ENCODE data around the gene APLN. TPM values are rescaled to one million over a fixed set of nuclear protein-coding genes. Genes with fewer than 3 reads are reported as not detected.

APLN gene, protein sequence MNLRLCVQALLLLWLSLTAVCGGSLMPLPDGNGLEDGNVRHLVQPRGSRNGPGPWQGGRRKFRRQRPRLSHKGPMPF
- under 1 TPM in 2 of 4 donors, not detected in 2; 0.20 to 0.22 TPM for total RNA-seq

DNA sequence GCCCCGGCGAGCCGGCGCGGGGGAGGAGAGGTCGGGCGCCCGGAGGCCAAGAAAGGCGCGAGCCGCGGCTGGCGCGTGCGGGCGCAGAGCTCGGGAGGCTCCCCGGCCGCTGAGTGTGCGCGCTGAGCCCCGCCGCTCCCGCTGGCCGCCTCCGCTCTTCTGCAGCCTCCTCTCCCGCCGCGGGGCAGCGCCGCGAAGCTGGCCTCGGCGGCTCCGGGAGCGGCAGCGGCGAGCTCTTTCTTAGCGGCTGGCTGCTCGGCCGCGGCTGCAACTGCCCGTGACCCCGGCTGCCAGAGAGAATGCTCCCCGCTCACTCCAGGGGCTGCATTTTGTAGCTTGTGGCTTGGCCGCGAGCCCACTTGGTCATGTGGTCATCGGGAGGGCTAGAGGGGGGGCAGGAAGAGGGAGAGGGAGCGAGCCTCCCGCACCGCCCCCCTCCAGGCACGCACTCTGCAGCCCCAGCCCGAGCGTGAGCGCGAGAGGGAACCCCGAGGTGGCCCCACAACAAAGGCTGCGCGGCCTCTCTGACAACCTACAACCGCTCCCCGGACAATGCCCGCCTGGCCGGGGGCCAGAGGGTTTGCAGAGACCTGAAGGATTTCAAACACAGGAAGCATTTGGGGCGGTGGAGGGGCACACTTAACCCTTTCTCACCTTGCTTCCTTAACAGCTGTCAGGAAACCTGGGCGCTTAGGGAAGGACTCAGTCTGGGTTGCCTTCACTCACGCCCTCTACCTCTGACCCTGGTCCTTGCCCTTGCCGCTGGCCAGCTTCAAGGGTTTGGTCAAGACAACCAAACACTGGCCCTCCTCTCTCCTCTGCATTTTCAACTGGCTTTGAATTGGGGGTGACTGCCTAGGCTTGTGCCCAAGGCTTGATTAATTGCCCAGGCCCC, at the start of gene APLN:
APLN (minus strand) TSS at position 305 of the 895 bp plus-strand sequence. CDS start 326 bp downstream, outside the sequence.
- peak; percentile 16 to 24 for DNase-seq
- intact Hi-C loops (cut with DNase I) = no loop called here
- Histone ChIP-seq H3K9me3 (no peaks in the 10 kb centered on the region), H3K36me3 (no peaks in the 10 kb centered on the region), H3K27me3 (no peaks in the 10 kb centered on the region), H3K4me3 (replicated peaks in 1 of 3) (peak within 1 kb of the TSS in 1 of 3 donors; percentile 22), H3K4me1 (peaks cover 0 to 5% of the 10 kb centered on the region in 2 donors), H3K27ac (no peak within 1 kb of the TSS)
- 25% methylated on average over 3 of the region's 67 CpGs; no CpG with 5 or more reads in 1 of the 2 donors for WGBS, 2 donors
- no peak for TF ChIP-seq POLR2A (IDR thresholded peaks at IDR 0.05)
- TF ChIP-seq, protein P1, sequence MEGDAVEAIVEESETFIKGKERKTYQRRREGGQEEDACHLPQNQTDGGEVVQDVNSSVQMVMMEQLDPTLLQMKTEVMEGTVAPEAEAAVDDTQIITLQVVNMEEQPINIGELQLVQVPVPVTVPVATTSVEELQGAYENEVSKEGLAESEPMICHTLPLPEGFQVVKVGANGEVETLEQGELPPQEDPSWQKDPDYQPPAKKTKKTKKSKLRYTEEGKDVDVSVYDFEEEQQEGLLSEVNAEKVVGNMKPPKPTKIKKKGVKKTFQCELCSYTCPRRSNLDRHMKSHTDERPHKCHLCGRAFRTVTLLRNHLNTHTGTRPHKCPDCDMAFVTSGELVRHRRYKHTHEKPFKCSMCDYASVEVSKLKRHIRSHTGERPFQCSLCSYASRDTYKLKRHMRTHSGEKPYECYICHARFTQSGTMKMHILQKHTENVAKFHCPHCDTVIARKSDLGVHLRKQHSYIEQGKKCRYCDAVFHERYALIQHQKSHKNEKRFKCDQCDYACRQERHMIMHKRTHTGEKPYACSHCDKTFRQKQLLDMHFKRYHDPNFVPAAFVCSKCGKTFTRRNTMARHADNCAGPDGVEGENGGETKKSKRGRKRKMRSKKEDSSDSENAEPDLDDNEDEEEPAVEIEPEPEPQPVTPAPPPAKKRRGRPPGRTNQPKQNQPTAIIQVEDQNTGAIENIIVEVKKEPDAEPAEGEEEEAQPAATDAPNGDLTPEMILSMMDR (IDR thresholded peaks at IDR 0.05) = no peak

DNA sequence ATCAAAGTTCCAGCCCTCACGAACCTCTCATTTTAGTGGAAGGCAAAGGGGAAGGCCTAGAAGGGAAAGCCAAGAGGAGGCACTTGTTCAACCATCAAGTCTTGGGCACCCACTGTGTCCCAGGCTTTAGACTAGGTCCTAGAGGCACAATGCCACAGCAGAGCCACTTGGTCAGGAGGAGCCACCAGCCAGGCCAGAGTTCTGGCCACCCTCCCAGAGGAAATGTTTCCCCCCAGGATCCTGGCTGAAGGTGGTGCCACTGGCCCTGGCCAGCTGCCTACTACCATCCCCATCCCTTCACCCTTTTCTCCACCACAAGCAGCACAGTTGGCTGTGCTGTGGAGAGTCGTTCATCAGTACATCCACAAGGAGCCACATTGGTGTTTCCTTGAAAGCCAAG, 49.7 kb upstream of the APLN start:
- intact Hi-C loops (cut with DNase I) = no loop called here
- Histone ChIP-seq H3K27ac (no peak overlapping the region), H3K27me3 (no peaks in the 10 kb centered on the region), H3K4me1 (peaks cover 0 to 3% of the 10 kb centered on the region in 2 donors), H3K4me3 (replicated peaks in 1 of 3) (no peak overlapping the region), H3K36me3 (no peaks in the 10 kb centered on the region), H3K9me3 (no peaks in the 10 kb centered on the region)
- DNase-seq = no peak
- TF ChIP-seq POLR2A (IDR thresholded peaks at IDR 0.05) = no peak
- TF ChIP-seq, protein P1 (IDR thresholded peaks at IDR 0.05) = no peak
- 89 to 100% methylated on average over 1 of the region's 2 CpGs for WGBS, 2 donors

DNA sequence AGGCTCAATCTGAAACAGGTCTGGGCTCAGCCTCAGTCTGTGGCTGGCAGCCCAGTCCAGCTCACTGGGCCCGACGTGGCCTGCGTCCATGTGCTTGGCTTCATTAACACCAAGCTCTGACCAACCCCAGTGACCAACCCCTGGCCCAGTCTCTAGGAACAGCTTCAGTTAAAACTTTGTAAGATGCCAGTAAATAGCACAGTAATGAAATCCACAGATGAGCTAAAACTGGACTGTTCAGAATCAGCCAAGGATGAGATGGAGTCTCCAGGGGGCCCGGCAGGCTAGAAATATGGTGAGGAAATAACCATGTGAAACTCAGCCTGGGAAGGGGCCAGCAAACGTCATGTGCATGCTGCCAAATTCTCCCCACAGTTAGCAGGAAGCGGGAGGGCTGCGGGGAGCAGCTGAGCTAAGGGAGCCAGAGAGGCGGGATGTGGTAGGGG, 46.9 kb upstream of the APLN start:
- H3K36me3 ChIP-seq = no peaks in the 10 kb centered on the region
- intact Hi-C loops (cut with DNase I) = no loop called here
- no peaks in the 10 kb centered on the region for H3K27me3 ChIP-seq
- TF ChIP-seq, protein P1 (IDR thresholded peaks at IDR 0.05) = no peak
- TF ChIP-seq POLR2A (IDR thresholded peaks at IDR 0.05) = no peak
- H3K27ac ChIP-seq = no peak overlapping the region
- peaks cover 0 to 3% of the 10 kb centered on the region in 2 donors for H3K4me1 ChIP-seq
- DNase-seq = peak; percentile 15
- WGBS, 2 donors = 48 to 70% methylated on average over 5 to 6 of the region's 8 CpGs
- H3K9me3 ChIP-seq = no peaks in the 10 kb centered on the region
- no peak overlapping the region for H3K4me3 ChIP-seq (replicated peaks in 1 of 3)

DNA sequence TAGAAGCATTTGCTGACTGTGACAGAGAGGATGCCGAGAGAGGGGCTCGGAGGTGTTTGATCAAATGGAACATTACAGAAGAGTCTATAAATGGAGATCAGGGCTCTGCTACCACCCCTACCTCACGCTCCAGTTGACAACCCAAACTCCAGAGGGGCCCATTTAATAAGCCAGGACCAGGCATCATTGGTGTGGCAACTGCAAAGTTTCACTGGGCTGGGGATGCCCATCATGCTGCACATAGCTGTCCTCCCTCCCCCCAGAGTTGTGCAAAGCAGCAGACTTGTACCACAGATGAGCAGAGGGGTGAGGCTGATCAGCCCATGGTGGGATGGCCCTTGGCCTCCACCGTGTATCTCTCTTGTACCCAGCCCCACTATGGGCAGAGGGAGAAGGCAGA, 45.8 kb upstream of the APLN start:
- Histone ChIP-seq H3K4me1 (peaks cover 0 to 3% of the 10 kb centered on the region in 2 donors), H3K9me3 (no peaks in the 10 kb centered on the region), H3K27ac (no peak overlapping the region), H3K4me3 (replicated peaks in 1 of 3) (no peak overlapping the region), H3K27me3 (no peaks in the 10 kb centered on the region), H3K36me3 (no peaks in the 10 kb centered on the region)
- TF ChIP-seq POLR2A (IDR thresholded peaks at IDR 0.05) = no peak
- TF ChIP-seq, protein P1 (IDR thresholded peaks at IDR 0.05) = no peak
- 94 to 100% methylated on average over 3 of the region's 4 CpGs for WGBS, 2 donors
- intact Hi-C loops (cut with DNase I) = no loop called here
- DNase-seq = no peak

DNA sequence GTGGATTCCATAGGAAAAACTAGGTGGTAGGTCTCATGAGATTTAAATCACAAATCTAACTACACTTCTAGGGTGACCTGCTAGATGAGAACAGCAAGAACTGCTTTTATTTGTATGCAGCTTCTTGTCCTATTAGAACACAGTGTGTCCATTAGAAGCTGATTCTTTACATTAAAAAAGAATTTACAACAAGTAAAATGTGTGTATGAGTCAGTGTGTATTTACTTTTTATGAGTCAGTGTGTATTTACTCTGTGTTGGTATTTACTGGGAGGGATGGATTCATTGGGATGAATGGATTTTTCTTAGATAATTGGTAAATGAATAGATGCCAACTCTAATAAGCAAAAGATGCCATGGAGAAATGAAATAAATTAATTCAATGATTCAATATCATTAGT, 43.4 kb upstream of the APLN start:
- Histone ChIP-seq H3K4me1 (peaks cover 0 to 3% of the 10 kb centered on the region in 2 donors), H3K27me3 (no peaks in the 10 kb centered on the region), H3K27ac (no peak overlapping the region), H3K9me3 (no peaks in the 10 kb centered on the region), H3K36me3 (no peaks in the 10 kb centered on the region), H3K4me3 (replicated peaks in 1 of 3) (no peak overlapping the region)
- intact Hi-C loops (cut with DNase I) = no loop called here
- DNase-seq = no peak
- TF ChIP-seq, protein P1 (IDR thresholded peaks at IDR 0.05) = no peak
- TF ChIP-seq POLR2A (IDR thresholded peaks at IDR 0.05) = no peak

Measured in thyroid gland (tissue), 4 donors.